HepG2 (cell line): ENCODE measurements around the gene RABGGTA. TPM values are rescaled to one million over a fixed set of nuclear protein-coding genes. Genes with fewer than 3 reads are reported as not detected.

Experiments
- ZNF33A ChIP-seq: sonication (generic); formaldehyde crosslinking; IDR thresholded peaks from 2 replicates; pipeline ENCODE4 v1.5.1; 2020; ENCODE audit warnings: missing genetic modification reagents, mild to moderate bottlenecking, moderate library complexity, borderline replicate concordance
- ZNF350 ChIP-seq: sonication (generic); formaldehyde crosslinking; IDR thresholded peaks from 2 replicates; pipeline ENCODE4 v1.4.0; 2020; ENCODE audit warnings: mild to moderate bottlenecking, low read depth, missing genetic modification reagents, borderline replicate concordance
- ZNF431 ChIP-seq: sonication (generic); formaldehyde crosslinking; IDR thresholded peaks from 2 replicates; pipeline ENCODE4 v1.9.0; 2022; ENCODE audit warnings: missing genetic modification reagents, low read depth, mild to moderate bottlenecking, borderline replicate concordance
- ZNF567 ChIP-seq: sonication (generic); formaldehyde crosslinking; IDR thresholded peaks from 2 replicates; pipeline ENCODE4 v1.8.1; 2023; ENCODE audit warnings: mild to moderate bottlenecking, missing genetic modification reagents, borderline replicate concordance
- ZNF709 ChIP-seq: sonication (generic); formaldehyde crosslinking; IDR thresholded peaks from 2 replicates; pipeline ENCODE4 v1.5.0; 2020; ENCODE audit warnings: mild to moderate bottlenecking, missing genetic modification reagents
- ZNF768 ChIP-seq: sonication (generic); formaldehyde crosslinking; IDR thresholded peaks from 2 replicates; pipeline ENCODE4 v1.4.0; 2020; ENCODE audit warnings: missing genetic modification reagents
- ZNF879 ChIP-seq: sonication (generic); formaldehyde crosslinking; IDR thresholded peaks from 2 replicates; pipeline ENCODE4 v1.8.1; 2023; ENCODE audit warnings: missing genetic modification reagents
- polyA plus RNA-seq, 8 experiments: library from polyadenylated mRNA; depleted of rRNA in 3 of 8; stranded (reverse) in 7 of 8; unstranded in 1 of 8; fragments of >200 nt; fragmentation: Illumina TruSeq in 4 of 8; extraction: Trizol in 4 of 8; gene quantifications; 2 replicates each; pipeline versions ENCODE4 v1.2.1 to v1.2.3, GENCODE V29; 2011 to 2016; ENCODE audit warnings: low read depth in 4 of 8, missing spikeins in 1 of 8, mixed read lengths in 1 of 8; ENCODE audit not compliant: insufficient read depth in 1 of 8
- total RNA-seq, 5 experiments: library from RNA; depleted of rRNA; stranded (reverse); fragments of >200 nt; fragmentation: Illumina TruSeq; extraction: Trizol; gene quantifications; 2 replicates each; pipeline ENCODE4 v1.2.3, GENCODE V29; 2016; ENCODE audit warnings: low read depth in 1 of 5
- TF ChIP-seq, protein P1 (sequence below): sonication (generic); formaldehyde crosslinking; IDR thresholded peaks from 2 replicates; pipeline ENCODE4 v1.5.0; 2020; ENCODE audit warnings: mild to moderate bottlenecking, missing genetic modification reagents
- TF ChIP-seq, protein P2 (sequence below): sonication (generic); formaldehyde crosslinking; IDR thresholded peaks from 2 replicates; pipeline ENCODE4 v1.5.0; 2020; ENCODE audit warnings: mild to moderate bottlenecking, missing genetic modification reagents, borderline replicate concordance
- TF ChIP-seq, protein P3 (sequence below): sonication (generic); formaldehyde crosslinking; IDR thresholded peaks from 2 replicates; pipeline ENCODE4 v1.4.0; 2020; ENCODE audit warnings: mild to moderate bottlenecking, low read depth, missing genetic modification reagents
- TF ChIP-seq, protein P4 (sequence below): sonication (generic); formaldehyde crosslinking; IDR thresholded peaks from 2 replicates; pipeline ENCODE4 v1.8.1; 2023; ENCODE audit warnings: mild to moderate bottlenecking, missing genetic modification reagents
- TF ChIP-seq, protein P5 (sequence below): fragments of 450-650 bp; IDR thresholded peaks from 2 replicates; pipeline ENCODE4 v1.6.1; 2017; ENCODE audit warnings: mild to moderate bottlenecking

Gene RABGGTA
- total and polyA plus RNA-seq, 2 of the 13 experiments (the other 11 are each of a cell fraction or from before 2014, with no cell fraction given), result 57.9 to 90.8 TPM

DNA sequence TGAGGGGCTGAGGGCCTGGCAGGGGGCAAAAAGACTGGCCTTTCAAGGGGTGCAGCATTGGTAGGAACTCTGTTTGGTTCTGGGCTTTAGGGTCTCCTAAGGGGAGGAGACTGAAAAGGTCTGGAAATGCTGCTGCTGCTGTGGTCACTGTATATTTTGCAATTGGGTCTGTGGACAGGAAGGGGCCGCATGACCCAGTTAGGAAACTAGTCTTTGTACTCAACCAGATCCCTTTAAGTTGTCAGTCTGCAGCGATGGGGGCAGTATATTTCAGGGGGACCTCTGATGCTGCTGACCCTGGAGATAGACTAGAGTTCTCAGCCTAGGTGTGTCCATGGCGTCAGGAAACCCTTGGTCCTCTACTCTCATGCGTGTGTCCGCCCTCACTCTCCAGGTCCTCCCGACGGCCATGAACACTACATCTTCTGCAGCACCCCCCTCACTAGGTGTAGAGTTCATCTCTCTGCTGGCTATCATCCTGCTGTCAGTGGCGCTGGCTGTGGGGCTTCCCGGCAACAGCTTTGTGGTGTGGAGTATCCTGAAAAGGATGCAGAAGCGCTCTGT, 43.9 kb upstream of the RABGGTA start (continued):
- no peak for TF ChIP-seq ZNF350
- TF ChIP-seq, protein P1, sequence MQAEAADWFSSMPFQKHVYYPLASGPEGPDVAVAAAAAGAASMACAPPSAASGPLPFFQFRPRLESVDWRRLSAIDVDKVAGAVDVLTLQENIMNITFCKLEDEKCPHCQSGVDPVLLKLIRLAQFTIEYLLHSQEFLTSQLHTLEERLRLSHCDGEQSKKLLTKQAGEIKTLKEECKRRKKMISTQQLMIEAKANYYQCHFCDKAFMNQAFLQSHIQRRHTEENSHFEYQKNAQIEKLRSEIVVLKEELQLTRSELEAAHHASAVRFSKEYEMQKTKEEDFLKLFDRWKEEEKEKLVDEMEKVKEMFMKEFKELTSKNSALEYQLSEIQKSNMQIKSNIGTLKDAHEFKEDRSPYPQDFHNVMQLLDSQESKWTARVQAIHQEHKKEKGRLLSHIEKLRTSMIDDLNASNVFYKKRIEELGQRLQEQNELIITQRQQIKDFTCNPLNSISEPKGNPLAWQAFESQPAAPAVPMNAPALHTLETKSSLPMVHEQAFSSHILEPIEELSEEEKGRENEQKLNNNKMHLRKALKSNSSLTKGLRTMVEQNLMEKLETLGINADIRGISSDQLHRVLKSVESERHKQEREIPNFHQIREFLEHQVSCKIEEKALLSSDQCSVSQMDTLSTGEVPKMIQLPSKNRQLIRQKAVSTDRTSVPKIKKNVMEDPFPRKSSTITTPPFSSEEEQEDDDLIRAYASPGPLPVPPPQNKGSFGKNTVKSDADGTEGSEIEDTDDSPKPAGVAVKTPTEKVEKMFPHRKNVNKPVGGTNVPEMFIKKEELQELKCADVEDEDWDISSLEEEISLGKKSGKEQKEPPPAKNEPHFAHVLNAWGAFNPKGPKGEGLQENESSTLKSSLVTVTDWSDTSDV, result no peak
- TF ChIP-seq ZNF567, result no peak; the same call in 1 of the 2 replicates
- no peak for TF ChIP-seq ZNF879 (CRISPR knock-in tag)
- TF ChIP-seq ZNF709 (CRISPR knock-in tag), result no peak; the same call in 1 of the 2 replicates
- TF ChIP-seq, protein P2, sequence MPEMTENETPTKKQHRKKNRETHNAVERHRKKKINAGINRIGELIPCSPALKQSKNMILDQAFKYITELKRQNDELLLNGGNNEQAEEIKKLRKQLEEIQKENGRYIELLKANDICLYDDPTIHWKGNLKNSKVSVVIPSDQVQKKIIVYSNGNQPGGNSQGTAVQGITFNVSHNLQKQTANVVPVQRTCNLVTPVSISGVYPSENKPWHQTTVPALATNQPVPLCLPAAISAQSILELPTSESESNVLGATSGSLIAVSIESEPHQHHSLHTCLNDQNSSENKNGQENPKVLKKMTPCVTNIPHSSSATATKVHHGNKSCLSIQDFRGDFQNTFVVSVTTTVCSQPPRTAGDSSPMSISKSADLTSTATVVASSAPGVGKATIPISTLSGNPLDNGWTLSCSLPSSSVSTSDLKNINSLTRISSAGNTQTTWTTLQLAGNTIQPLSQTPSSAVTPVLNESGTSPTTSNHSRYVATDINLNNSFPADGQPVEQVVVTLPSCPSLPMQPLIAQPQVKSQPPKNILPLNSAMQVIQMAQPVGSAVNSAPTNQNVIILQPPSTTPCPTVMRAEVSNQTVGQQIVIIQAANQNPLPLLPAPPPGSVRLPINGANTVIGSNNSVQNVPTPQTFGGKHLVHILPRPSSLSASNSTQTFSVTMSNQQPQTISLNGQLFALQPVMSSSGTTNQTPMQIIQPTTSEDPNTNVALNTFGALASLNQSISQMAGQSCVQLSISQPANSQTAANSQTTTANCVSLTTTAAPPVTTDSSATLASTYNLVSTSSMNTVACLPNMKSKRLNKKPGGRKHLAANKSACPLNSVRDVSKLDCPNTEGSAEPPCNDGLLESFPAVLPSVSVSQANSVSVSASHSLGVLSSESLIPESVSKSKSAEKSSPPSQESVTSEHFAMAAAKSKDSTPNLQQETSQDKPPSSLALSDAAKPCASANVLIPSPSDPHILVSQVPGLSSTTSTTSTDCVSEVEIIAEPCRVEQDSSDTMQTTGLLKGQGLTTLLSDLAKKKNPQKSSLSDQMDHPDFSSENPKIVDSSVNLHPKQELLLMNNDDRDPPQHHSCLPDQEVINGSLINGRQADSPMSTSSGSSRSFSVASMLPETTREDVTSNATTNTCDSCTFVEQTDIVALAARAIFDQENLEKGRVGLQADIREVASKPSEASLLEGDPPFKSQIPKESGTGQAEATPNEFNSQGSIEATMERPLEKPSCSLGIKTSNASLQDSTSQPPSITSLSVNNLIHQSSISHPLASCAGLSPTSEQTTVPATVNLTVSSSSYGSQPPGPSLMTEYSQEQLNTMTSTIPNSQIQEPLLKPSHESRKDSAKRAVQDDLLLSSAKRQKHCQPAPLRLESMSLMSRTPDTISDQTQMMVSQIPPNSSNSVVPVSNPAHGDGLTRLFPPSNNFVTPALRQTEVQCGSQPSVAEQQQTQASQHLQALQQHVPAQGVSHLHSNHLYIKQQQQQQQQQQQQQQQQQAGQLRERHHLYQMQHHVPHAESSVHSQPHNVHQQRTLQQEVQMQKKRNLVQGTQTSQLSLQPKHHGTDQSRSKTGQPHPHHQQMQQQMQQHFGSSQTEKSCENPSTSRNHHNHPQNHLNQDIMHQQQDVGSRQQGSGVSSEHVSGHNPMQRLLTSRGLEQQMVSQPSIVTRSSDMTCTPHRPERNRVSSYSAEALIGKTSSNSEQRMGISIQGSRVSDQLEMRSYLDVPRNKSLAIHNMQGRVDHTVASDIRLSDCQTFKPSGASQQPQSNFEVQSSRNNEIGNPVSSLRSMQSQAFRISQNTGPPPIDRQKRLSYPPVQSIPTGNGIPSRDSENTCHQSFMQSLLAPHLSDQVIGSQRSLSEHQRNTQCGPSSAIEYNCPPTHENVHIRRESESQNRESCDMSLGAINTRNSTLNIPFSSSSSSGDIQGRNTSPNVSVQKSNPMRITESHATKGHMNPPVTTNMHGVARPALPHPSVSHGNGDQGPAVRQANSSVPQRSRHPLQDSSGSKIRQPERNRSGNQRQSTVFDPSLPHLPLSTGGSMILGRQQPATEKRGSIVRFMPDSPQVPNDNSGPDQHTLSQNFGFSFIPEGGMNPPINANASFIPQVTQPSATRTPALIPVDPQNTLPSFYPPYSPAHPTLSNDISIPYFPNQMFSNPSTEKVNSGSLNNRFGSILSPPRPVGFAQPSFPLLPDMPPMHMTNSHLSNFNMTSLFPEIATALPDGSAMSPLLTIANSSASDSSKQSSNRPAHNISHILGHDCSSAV (CRISPR knock-in tag), result no peak
- TF ChIP-seq ZNF33A (CRISPR knock-in tag), result no peak
- TF ChIP-seq, protein P3, sequence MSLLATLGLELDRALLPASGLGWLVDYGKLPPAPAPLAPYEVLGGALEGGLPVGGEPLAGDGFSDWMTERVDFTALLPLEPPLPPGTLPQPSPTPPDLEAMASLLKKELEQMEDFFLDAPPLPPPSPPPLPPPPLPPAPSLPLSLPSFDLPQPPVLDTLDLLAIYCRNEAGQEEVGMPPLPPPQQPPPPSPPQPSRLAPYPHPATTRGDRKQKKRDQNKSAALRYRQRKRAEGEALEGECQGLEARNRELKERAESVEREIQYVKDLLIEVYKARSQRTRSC (CRISPR knock-in tag), result no peak
- no peak for TF ChIP-seq ZNF768 (CRISPR knock-in tag)
- TF ChIP-seq, protein P4, sequence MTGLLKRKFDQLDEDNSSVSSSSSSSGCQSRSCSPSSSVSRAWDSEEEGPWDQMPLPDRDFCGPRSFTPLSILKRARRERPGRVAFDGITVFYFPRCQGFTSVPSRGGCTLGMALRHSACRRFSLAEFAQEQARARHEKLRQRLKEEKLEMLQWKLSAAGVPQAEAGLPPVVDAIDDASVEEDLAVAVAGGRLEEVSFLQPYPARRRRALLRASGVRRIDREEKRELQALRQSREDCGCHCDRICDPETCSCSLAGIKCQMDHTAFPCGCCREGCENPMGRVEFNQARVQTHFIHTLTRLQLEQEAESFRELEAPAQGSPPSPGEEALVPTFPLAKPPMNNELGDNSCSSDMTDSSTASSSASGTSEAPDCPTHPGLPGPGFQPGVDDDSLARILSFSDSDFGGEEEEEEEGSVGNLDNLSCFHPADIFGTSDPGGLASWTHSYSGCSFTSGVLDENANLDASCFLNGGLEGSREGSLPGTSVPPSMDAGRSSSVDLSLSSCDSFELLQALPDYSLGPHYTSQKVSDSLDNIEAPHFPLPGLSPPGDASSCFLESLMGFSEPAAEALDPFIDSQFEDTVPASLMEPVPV (CRISPR knock-in tag), result no peak
- TF ChIP-seq ZNF431 (CRISPR knock-in tag), result peak; percentile 46; the same call in 1 of the 2 replicates
- TF ChIP-seq, protein P5, sequence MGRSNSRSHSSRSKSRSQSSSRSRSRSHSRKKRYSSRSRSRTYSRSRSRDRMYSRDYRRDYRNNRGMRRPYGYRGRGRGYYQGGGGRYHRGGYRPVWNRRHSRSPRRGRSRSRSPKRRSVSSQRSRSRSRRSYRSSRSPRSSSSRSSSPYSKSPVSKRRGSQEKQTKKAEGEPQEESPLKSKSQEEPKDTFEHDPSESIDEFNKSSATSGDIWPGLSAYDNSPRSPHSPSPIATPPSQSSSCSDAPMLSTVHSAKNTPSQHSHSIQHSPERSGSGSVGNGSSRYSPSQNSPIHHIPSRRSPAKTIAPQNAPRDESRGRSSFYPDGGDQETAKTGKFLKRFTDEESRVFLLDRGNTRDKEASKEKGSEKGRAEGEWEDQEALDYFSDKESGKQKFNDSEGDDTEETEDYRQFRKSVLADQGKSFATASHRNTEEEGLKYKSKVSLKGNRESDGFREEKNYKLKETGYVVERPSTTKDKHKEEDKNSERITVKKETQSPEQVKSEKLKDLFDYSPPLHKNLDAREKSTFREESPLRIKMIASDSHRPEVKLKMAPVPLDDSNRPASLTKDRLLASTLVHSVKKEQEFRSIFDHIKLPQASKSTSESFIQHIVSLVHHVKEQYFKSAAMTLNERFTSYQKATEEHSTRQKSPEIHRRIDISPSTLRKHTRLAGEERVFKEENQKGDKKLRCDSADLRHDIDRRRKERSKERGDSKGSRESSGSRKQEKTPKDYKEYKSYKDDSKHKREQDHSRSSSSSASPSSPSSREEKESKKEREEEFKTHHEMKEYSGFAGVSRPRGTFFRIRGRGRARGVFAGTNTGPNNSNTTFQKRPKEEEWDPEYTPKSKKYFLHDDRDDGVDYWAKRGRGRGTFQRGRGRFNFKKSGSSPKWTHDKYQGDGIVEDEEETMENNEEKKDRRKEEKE, result no peak
